ENCODE results near the gene UGT2B10. TPM values are rescaled to one million over a fixed set of nuclear protein-coding genes. Genes with fewer than 3 reads are reported as not detected.

The UGT2B10 gene
- total and polyA plus RNA-seq, 9 of the 15 experiments (the other 6 are each of a cell fraction or from before 2014, with no cell fraction given) = 0.18 TPM; not detected in 8

DNA sequence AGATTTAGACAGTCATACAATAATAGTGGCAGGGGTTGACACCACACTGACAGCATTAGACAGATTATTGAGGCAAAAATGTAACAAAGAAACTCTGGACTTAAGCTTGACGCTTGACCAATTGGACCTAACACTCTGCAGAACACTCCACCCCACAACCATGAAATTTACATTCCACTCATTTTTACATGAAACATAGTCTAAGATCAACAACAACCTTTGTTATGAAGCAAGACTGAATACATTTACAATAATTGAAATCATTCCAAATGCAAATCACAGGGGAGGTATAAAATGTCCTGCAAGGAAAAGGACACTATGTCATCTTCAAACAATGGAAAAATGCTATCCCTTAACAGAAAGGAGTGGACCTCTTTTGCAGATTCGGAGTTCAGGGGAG lies 4.9 kb upstream of the UGT2B10 start:
- H2AFZ ChIP-seq (ENCODE audit: low read depth, low read length) = no peak overlapping the region
- CTCF ChIA-PET (ENCODE audit: low intra/inter-chr PET ratio) = no interaction called here
- no peak for TF ChIP-seq MCM5 (IDR thresholded peaks at IDR 0.05; ENCODE audit: low read depth)
- TF ChIP-seq ARNT (IDR thresholded peaks at IDR 0.05) = no peak
- no peak for TF ChIP-seq CBX1 (IDR thresholded peaks at IDR 0.05; ENCODE audit: low read depth)
- TF ChIP-seq SAP30 (IDR thresholded peaks at IDR 0.05; ENCODE audit: borderline replicate concordance, insufficient read depth, low read depth, low read length, poor library complexity, severe bottlenecking) = no peak
- no peak for TF ChIP-seq SETDB1 (IDR thresholded peaks at IDR 0.05; ENCODE audit: low read length)
- TF ChIP-seq BACH1 (tag; IDR thresholded peaks at IDR 0.05) = no peak
- TF ChIP-seq DACH1 (IDR thresholded peaks at IDR 0.05; ENCODE audit: partially characterized antibody) = no peak
- TF ChIP-seq TBP (optimal IDR thresholded peaks at IDR 0.05; ENCODE audit: low read depth, low read length) = no peak
- TF ChIP-seq, protein P1, sequence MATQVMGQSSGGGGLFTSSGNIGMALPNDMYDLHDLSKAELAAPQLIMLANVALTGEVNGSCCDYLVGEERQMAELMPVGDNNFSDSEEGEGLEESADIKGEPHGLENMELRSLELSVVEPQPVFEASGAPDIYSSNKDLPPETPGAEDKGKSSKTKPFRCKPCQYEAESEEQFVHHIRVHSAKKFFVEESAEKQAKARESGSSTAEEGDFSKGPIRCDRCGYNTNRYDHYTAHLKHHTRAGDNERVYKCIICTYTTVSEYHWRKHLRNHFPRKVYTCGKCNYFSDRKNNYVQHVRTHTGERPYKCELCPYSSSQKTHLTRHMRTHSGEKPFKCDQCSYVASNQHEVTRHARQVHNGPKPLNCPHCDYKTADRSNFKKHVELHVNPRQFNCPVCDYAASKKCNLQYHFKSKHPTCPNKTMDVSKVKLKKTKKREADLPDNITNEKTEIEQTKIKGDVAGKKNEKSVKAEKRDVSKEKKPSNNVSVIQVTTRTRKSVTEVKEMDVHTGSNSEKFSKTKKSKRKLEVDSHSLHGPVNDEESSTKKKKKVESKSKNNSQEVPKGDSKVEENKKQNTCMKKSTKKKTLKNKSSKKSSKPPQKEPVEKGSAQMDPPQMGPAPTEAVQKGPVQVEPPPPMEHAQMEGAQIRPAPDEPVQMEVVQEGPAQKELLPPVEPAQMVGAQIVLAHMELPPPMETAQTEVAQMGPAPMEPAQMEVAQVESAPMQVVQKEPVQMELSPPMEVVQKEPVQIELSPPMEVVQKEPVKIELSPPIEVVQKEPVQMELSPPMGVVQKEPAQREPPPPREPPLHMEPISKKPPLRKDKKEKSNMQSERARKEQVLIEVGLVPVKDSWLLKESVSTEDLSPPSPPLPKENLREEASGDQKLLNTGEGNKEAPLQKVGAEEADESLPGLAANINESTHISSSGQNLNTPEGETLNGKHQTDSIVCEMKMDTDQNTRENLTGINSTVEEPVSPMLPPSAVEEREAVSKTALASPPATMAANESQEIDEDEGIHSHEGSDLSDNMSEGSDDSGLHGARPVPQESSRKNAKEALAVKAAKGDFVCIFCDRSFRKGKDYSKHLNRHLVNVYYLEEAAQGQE (IDR thresholded peaks at IDR 0.05; ENCODE audit: borderline replicate concordance) = no peak
- TF ChIP-seq, protein P1 (CRISPR knock-in tag; IDR thresholded peaks at IDR 0.05; ENCODE audit: low read depth) = no peak
- no peak for TF ChIP-seq NCOR1 (IDR thresholded peaks at IDR 0.05)
- BruUV-seq (replicated peaks) = no TSS peak
- no peaks in the 10 kb centered on the region for H3K4me1 ChIP-seq (replicated peaks in 1 of 2; ENCODE audit: control insufficient read depth in 2 of 2, insufficient read depth in 2 of 2, low read length in 2 of 2)
- H3K27me3 ChIP-seq (ENCODE audit: control insufficient read depth in 2 of 2, insufficient read depth in 2 of 2, low read length in 2 of 2) = no peaks in the 10 kb centered on the region
- ATAC-seq (no peak), DNase-seq (ENCODE audit: extremely low read depth in 1 of 4, low spot score in 3 of 4) (no peak), FAIRE-seq (no peak)
- H4K20me1 ChIP-seq (replicated peaks; ENCODE audit: control insufficient read depth, insufficient read depth, low read length) = no peaks in the 10 kb centered on the region
- intact Hi-C loops (cut with micrococcal nuclease) (no loop called here), in situ Hi-C loops (cut with MboI) (no loop called here)
- H3K36me3 ChIP-seq (ENCODE audit: control insufficient read depth, insufficient read depth, low read length) = no peaks in the 10 kb centered on the region
- H3K4me3 ChIP-seq = no peak overlapping the region
- WGBS (ENCODE audit: insufficient coverage, low coverage, missing lambda C conversion rate) = 0% methylated on average over 2 of the region's 2 CpGs
- POLR2A ChIA-PET = no interaction called here
- H3K9me3 ChIP-seq (replicated peaks; ENCODE audit: control insufficient read depth, insufficient read depth, low read depth, low read length) = no peaks in the 10 kb centered on the region
- H3K9me1 ChIP-seq (ENCODE audit: control insufficient read depth, insufficient read depth, low read length) = no peaks in the 10 kb centered on the region
- no peaks in the 10 kb centered on the region for H3K79me2 ChIP-seq (ENCODE audit: control insufficient read depth, insufficient read depth, low read length)
- no peak overlapping the region for H3K27ac ChIP-seq (ENCODE audit: extremely low read depth, low read depth, low read length)
- H3K9ac ChIP-seq (ENCODE audit: insufficient read depth in 1 of 2, low read depth in 2 of 2, low read length in 2 of 2) = no peak overlapping the region
- no peak overlapping the region for H3K4me2 ChIP-seq (ENCODE audit: insufficient read depth, low read length)
